Endothelial cell of umbilical vein (primary cell): Measurements from ENCODE around the gene LDLRAD4.

Experiments used
- EZH2 ChIP-seq: IDR thresholded peaks from 2 replicates; pipeline ENCODE4 v1.6.1; 2012; ENCODE audit warnings: borderline replicate concordance, low read depth, mild to moderate bottlenecking, moderate library complexity, low read length, inconsistent platforms; ENCODE audit not compliant: severe bottlenecking
- FOS ChIP-seq: IDR thresholded peaks from 2 replicates; pipeline ENCODE4 v1.6.1; 2011; ENCODE audit warnings: mild to moderate bottlenecking, low read length, moderate library complexity, borderline replicate concordance; ENCODE audit not compliant: insufficient read depth
- GATA2 ChIP-seq: IDR thresholded peaks from 2 replicates; pipeline ENCODE4 v1.7.0; 2011; ENCODE audit warnings: low read depth, mild to moderate bottlenecking, moderate library complexity, mixed read lengths, low read length; ENCODE audit not compliant: insufficient read length, insufficient read depth
- JUN ChIP-seq: IDR thresholded peaks from 2 replicates; pipeline ENCODE4 v1.6.1; 2011; ENCODE audit warnings: borderline replicate concordance, low read depth; ENCODE audit not compliant: insufficient read length, insufficient read depth
- MAX ChIP-seq: IDR thresholded peaks from 2 replicates; pipeline ENCODE4 v1.6.1; 2011; ENCODE audit not compliant: insufficient read depth, insufficient read length
- MYC ChIP-seq: IDR thresholded peaks from one replicate; pipeline ENCODE4 v1.6.1; 2011; ENCODE audit warnings: mild to moderate bottlenecking, low read depth, low read length
- POLR2A ChIP-seq: IDR thresholded peaks from 2 replicates; pipeline ENCODE4 v1.6.1; 2012; ENCODE audit warnings: low read depth, mild to moderate bottlenecking, control low read depth, low read length
- POLR2AphosphoS5 ChIP-seq: IDR thresholded peaks from 2 replicates; pipeline ENCODE4 v1.6.1; 2012; ENCODE audit warnings: low read depth, mild to moderate bottlenecking, control low read depth, low read length, moderate library complexity; ENCODE audit not compliant: insufficient read depth
- TF ChIP-seq, protein P1 (sequence below), 2 donors: IDR thresholded peaks; 1 replicate in 1 of 2; 2 replicates in 1 of 2; pipeline ENCODE4 v1.5.1; 2011; ENCODE audit warnings: low read length in 2 of 2, mild to moderate bottlenecking in 2 of 2, moderate library complexity in 2 of 2, control low read depth in 1 of 2, inconsistent platforms in 1 of 2, low read depth in 1 of 2; ENCODE audit not compliant: insufficient read depth in 1 of 2; ENCODE audit errors: extremely low read depth in 1 of 2

GRCh38 chr18:13680612-13681011 lies 462.1 kb downstream of the LDLRAD4 start:
- no peak for TF ChIP-seq EZH2
- TF ChIP-seq, protein P1, sequence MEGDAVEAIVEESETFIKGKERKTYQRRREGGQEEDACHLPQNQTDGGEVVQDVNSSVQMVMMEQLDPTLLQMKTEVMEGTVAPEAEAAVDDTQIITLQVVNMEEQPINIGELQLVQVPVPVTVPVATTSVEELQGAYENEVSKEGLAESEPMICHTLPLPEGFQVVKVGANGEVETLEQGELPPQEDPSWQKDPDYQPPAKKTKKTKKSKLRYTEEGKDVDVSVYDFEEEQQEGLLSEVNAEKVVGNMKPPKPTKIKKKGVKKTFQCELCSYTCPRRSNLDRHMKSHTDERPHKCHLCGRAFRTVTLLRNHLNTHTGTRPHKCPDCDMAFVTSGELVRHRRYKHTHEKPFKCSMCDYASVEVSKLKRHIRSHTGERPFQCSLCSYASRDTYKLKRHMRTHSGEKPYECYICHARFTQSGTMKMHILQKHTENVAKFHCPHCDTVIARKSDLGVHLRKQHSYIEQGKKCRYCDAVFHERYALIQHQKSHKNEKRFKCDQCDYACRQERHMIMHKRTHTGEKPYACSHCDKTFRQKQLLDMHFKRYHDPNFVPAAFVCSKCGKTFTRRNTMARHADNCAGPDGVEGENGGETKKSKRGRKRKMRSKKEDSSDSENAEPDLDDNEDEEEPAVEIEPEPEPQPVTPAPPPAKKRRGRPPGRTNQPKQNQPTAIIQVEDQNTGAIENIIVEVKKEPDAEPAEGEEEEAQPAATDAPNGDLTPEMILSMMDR (IDR thresholded peaks at IDR 0.05; ENCODE audit: extremely low read depth in 1 of 2, insufficient read depth in 1 of 2, low read depth in 1 of 2, low read length in 2 of 2), result peak; percentile 10 to 14
- TF ChIP-seq POLR2AphosphoS5, result no peak
- no peak for TF ChIP-seq MAX
- no peak for TF ChIP-seq POLR2A
- TF ChIP-seq JUN, result no peak
- TF ChIP-seq MYC, result no peak
- no peak for TF ChIP-seq GATA2
- TF ChIP-seq FOS, result no peak
